Measurements from ENCODE around the gene MYH9. TPM values are rescaled to one million over a fixed set of nuclear protein-coding genes. Genes with fewer than 3 reads are reported as not detected.
A peak's percentile ranks its signal among the peaks of the same experiment; 100 is the strongest.

Gene MYH9
- total and polyA plus RNA-seq, 4 donors, result 32.3 to 150 (median 98.7) TPM

- DNase-seq (ENCODE audit: low spot score), result no peak
- Histone ChIP-seq H3K27ac (ENCODE audit: low read depth in 1 of 2, low read length in 2 of 2) (peak overlapping the region in 1 of 2 donors; percentile 38), H3K4me3 (ENCODE audit: low read depth in 1 of 3, low read length in 3 of 3) (no peak overlapping the region), H3K27me3 (ENCODE audit: control insufficient read depth in 4 of 4, insufficient read depth in 4 of 4, low read length in 3 of 4) (no peaks in the 10 kb centered on the region), H3K9me3 (ENCODE audit: control insufficient read depth in 4 of 4, low read length in 3 of 4) (no peaks in the 10 kb centered on the region), H3K4me1 (ENCODE audit: control insufficient read depth in 4 of 4, insufficient read depth in 4 of 4, low read length in 3 of 4) (peaks cover 2 to 32% (median 19%) of the 10 kb centered on the region in 4 donors), H3K9ac (ENCODE audit: low read depth in 1 of 2, low read length in 2 of 2) (no peak overlapping the region), H3K36me3 (ENCODE audit: control insufficient read depth in 4 of 4, insufficient read depth in 3 of 4, low read depth in 1 of 4, low read length in 3 of 4) (no peaks in the 10 kb centered on the region)
- 40% methylated on average over 16 of the region's 16 CpGs for WGBS
- peak in 1 of 2 donors; percentile 24 for TF ChIP-seq RAD21 (IDR thresholded peaks at IDR 0.05)
- peak in 1 of 2 donors; percentile 33 for TF ChIP-seq RXRA (IDR thresholded peaks at IDR 0.05)
- peak in 1 of 2 donors; percentile 18 for TF ChIP-seq HNF4A (conservative IDR thresholded peaks at IDR 0.05)
- TF ChIP-seq CTCF (IDR thresholded peaks at IDR 0.05; ENCODE audit: low read depth, low read length, missing input control), result no peak
These were observed 48.0 kb upstream of the MYH9 start for GRCh38 chr22:36435516-36436415.

- TF ChIP-seq RAD21 (IDR thresholded peaks at IDR 0.05) (no peak), GABPA (IDR thresholded peaks at IDR 0.05 in 1 of 2, conservative IDR thresholded peaks at IDR 0.05 in 1 of 2) (no peak), ZBTB33 (IDR thresholded peaks at IDR 0.05) (no peak), SP1 (IDR thresholded peaks at IDR 0.05) (no peak), ATF3 (IDR thresholded peaks at IDR 0.05) (no peak), HNF4G (IDR thresholded peaks at IDR 0.05) (no peak), NR2F2 (IDR thresholded peaks at IDR 0.05) (no peak), RXRA (IDR thresholded peaks at IDR 0.05) (no peak), FOXA2 (IDR thresholded peaks at IDR 0.05) (no peak), JUND (IDR thresholded peaks at IDR 0.05) (no peak), HNF4A (conservative IDR thresholded peaks at IDR 0.05) (no peak), MAX (IDR thresholded peaks at IDR 0.05) (no peak), YY1 (IDR thresholded peaks at IDR 0.05) (no peak), REST (IDR thresholded peaks at IDR 0.05) (no peak), EGR1 (IDR thresholded peaks at IDR 0.05; ENCODE audit: low read depth in 2 of 2) (no peak), CTCF (IDR thresholded peaks at IDR 0.05; ENCODE audit: low read depth, low read length, missing input control) (no peak), TAF1 (conservative IDR thresholded peaks at IDR 0.05) (no peak), FOXA1 (IDR thresholded peaks at IDR 0.05) (no peak)
- Histone ChIP-seq H3K4me1 (ENCODE audit: control insufficient read depth in 4 of 4, insufficient read depth in 4 of 4, low read length in 3 of 4) (peaks cover 2 to 32% (median 19%) of the 10 kb centered on the region in 4 donors), H3K27ac (ENCODE audit: low read depth in 1 of 2, low read length in 2 of 2) (no peak overlapping the region), H3K36me3 (ENCODE audit: control insufficient read depth in 4 of 4, insufficient read depth in 3 of 4, low read depth in 1 of 4, low read length in 3 of 4) (no peaks in the 10 kb centered on the region), H3K9ac (ENCODE audit: low read depth in 1 of 2, low read length in 2 of 2) (no peak overlapping the region), H3K27me3 (ENCODE audit: control insufficient read depth in 4 of 4, insufficient read depth in 4 of 4, low read length in 3 of 4) (no peaks in the 10 kb centered on the region), H3K9me3 (ENCODE audit: control insufficient read depth in 4 of 4, low read length in 3 of 4) (no peaks in the 10 kb centered on the region), H3K4me3 (ENCODE audit: low read depth in 1 of 3, low read length in 3 of 3) (no peak overlapping the region)
- 56% methylated on average over 13 of the region's 14 CpGs for WGBS
- DNase-seq (ENCODE audit: low spot score), result no peak
These were observed 45.8 kb upstream of the MYH9 start for GRCh38 chr22:36433318-36434231.
